H4 (cell line): Measurements from ENCODE around the gene TLE1. TPM values are rescaled to one million over a fixed set of nuclear protein-coding genes. Genes with fewer than 3 reads are reported as not detected.
A peak's percentile ranks its signal among the peaks of the same experiment; 100 is the strongest.
"Not testable (repeated sequence)": the region's sequence is repeated elsewhere in the genome, so short reads cannot be mapped to it uniquely, and the experiment has no call there.

Experiments used
- DNase-seq: peaks from one replicate; pipeline ENCODE4 v3.0.0-alpha.2; 2015; ENCODE audit warnings: low spot score
- total RNA-seq: library from RNA; depleted of rRNA; stranded (reverse); fragments of >200 nt; shearing (Covaris generic); gene quantifications from 2 replicates; pipeline ENCODE4 v1.2.3, GENCODE V29; 2014

Gene TLE1
- total RNA-seq, 1 experiment from 2014 or later: 8.7 TPM

DNA sequence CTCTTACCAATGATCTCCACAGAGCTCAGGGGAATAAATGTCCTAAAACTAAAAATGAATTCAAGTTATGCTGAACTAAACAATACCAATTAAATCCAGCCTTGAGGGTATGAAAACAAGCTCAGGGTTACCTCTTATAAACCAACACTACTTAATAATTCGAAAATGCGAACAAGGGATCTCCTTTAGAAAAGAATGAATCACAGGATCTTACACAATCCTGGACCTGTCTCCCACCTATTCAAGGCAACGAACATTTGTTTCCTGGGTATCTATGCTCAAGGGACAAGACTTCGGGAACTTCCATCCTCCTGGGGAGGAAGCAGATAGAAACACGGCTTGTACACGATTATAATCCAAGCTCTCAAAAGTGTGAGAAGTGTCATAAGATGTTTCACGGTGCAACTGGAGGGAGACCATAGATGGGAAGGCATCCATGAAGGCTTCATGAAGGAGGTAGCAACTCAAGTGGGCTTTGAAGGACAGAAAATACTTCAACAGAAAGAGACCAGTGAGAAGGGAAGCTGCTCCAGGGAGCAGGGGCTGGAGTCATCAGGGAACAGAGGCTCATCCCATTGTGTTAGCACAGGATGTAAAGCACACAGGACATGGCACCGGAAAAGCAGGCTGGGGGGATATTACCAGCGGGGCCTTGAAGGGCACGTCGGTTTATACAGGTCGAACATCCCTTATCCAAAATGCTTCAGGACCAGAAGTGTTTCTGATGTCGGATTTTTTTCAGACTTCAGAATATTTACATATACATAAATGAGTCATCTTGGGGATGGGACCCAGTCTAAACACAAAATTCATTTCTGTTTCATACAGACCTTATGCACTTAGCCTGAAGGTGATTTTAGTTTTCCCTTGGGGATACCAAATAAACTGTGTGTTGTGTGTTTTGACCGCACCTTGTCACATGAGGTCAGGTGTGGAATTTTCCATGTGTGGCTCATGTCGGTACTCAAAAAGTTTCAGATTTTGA is 87.4 kb downstream of the TLE1 start:
- DNase-seq: no peak

DNA sequence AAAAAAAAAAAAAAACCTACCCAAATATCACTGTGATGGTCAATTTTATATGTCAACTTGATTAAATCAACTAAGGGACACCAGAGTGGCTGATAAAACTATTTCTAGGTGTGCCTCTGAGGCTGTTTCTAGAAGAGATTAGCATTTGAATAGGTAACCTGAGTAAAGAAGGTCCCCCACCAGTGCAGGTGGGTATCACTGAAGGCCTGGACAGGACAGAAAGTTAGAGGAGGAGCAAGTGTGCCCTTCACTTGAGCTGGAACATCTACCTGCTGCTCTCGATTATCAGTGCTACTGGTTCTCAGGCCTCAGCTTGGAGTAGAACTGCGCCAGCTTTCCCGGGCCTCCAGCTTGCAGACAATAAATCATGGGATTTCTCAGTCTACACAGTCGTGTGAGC is 88.7 kb downstream of the TLE1 start:
- no peak for DNase-seq

DNA sequence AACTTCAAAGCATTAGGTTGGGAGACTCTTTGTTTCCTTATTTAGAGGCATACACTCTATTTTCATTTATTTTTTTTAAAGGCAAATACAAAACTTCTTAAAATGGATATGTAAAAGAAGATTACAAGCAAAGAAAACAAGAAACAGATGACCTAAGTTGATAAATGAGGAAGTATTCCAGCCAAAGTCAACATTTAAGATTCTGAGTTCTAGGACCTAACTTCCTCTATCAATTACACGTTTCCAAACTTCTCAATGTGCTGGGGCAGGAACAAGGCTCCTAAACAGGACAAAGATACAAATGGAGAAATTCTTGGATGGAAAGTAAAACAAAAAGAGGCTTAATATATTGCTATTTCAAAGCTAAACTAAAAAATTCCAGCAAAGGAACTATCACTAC is 89.5 kb downstream of the TLE1 start:
- DNase-seq: no peak

DNA sequence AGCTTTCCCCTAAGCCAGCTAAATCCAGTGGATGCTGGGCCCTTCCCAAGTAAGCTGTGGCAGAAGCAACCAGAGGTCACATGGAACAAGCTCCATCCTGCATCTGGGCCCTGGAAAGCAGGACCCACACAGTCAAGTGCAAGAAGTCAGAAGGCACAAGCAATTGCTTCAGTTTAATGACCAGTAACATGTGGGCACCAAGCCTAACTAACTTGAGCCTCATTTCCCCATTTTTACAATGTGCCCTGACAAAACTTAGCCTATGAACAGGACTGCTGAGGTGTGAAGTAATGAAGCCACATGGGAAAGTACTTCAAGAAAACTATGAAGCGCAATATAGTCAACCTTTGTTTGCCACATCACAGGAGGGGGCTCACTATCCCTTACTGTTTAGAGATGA is 90.5 kb downstream of the TLE1 start:
- no peak for DNase-seq

DNA sequence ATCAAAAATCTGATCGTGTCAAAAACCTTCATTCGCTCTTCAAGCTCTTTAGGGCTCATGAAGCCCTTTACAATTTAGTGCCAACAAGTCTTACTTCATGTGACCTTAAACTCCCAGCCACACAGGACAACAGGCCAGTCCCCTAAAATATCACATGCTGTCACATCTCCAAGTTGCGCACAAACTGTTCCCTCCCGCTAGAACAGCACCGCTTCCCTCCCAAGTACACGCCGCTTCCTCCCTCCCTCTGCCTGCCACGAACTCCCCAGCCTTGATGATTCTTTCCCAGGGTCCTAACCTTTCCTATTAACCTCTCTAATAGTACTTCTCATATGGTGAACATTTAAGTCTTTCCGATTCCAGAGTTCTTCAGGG is 91.2 kb downstream of the TLE1 start:
- no peak for DNase-seq

DNA sequence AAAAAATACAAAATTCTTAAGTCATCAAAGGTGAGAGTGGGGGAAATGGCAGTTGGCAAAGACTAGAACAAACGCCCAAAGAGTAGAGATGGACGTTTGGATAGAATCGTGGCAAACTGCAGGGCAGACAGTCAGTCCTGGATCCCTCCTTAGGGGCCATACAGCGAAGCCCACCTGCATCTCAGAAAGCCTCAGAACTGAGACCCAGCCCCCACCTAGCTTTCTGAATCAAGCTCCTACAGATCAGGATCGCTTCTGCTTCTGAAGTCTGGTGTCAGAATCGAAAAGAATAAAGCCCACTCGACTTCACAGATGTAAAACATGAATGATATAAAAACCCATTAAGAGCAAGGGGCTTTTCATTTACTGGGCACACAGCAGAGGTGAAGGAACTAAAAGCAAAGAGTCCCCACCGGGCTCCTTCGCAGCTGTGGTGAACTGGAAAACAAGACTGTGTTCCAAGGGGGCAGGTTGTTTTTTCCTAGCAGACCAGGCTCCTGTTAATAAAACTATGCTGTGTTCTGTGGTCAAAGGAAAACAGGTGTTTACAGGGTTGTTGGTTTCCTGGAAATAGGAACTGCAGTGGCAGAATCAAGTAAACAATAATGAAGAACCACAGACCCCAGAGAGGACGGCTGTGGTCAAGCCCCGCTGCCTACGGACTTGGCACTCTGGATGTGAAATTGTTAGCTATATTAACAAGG is 91.8 kb downstream of the TLE1 start:
- no peak for DNase-seq

DNA sequence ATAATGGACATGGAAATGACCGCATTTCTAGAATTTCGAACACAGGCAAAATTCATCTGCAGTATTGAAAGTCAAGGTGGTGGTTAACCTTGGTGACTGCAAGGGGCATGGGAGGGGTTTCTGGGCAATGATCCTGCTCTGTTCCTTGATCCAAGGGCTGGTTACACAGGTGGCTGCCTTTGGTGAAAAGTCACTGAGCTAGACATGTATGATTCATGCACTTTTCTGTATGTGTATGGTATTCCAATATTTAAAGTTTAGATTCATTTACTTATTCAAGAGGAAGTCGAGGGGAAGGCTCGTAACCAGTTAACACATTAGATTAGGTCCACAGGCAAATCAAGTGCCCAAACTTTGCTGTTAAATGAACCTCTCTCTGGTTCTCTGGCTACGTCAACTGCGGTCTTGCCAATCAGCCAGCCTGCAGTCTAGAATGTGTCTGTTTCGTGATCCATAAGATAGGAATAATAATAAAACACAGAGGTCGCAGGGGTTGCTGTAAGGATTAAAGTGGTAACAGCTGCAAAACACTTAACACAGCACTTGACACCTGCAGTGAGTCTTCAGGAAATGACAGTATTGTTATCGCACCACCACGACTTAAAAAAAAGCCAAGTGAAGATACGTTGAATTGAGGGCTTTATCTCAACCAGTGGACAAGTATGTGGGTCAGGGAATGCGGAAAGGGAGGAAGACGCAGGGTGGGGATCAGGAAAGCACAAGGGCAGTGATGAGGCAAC is 92.5 kb downstream of the TLE1 start:
- no peak for DNase-seq

DNA sequence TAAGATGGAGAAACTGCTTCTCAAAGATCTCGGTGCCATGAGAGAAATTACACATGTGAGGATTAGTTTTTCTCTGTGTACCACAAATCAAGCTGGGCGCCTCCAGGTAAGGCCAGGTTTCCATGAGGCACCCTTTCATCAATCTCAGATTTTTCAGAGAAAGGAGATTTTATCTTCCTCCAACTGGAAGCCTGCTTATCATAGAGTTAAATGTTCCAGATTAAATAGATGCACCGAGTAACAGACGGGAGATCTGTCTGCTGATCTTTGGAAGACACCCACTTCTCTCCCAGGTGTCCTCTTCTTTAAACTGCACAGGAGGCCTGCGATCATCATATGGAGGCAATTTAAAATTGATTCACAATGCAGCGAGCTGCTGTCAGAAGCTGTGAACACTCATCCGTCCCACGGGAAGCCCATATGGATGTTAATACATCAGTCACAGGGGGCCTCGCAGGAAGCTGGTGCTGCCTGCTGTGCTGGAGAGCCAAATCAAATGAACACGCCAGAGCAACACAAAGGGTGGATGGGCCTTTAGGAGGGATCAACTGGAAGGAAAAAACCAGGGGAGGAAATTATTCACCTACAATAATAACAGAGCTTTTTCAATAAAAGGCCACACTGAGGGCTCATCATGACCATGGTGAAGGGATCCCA is 93.3 kb downstream of the TLE1 start:
- DNase-seq: no peak

DNA sequence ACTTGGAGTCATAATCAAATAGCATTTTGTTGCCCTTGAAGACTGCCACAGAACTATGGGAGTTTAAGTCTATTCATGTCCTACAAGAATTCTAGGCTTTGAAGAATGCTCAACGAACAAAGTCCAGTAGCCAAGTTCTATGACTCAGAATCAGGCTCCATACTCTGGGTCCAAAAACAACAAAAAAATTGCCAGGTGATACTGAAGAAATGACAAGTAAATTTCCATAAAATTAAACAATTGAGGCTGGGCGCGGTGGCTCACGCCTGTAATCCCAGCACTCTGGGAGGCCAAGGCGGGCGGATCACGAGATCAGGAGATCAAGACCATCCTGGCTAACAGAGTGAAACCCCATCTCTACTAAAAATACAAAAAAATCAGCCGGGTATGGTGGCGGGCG is 94.1 kb downstream of the TLE1 start:
- not testable (repeated sequence) for DNase-seq

DNA sequence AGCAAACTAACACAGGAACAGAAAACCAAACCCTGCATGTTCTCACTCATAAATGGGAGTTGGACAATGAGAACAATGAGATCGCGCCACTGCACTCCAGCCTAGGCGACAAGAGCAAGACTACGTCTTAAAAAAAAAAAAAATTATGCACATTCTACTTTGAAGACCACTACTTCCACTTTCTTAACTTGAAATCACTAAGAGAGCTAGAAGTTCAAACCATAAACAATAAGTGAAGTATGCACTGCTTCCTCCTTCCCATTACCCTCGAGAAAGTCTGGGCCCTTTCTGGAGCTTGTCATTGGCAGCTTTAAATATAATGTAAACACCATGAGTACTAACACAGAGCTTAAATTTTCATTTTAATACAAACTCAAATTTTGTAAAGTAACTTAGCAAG is 94.9 kb downstream of the TLE1 start:
- DNase-seq: no peak

DNA sequence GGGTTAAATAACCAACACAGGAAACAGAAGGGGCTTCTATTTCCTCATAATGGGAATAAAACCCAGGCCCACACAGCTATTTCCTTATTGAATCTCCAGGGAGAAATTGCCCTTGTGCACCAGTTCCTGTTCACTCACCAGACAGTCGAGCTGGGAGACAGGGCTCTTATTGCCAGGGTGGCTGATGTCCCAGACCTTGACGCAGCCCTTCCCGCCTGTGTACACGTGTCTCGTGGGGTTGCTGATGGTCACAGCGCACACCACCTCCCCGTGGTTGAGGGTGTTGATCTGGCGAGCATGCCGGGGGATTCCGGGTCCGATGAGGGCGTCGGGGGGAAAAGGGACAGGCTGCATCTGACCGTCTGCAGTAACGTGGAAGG is 96.5 kb downstream of the TLE1 start:
- no peak for DNase-seq

DNA sequence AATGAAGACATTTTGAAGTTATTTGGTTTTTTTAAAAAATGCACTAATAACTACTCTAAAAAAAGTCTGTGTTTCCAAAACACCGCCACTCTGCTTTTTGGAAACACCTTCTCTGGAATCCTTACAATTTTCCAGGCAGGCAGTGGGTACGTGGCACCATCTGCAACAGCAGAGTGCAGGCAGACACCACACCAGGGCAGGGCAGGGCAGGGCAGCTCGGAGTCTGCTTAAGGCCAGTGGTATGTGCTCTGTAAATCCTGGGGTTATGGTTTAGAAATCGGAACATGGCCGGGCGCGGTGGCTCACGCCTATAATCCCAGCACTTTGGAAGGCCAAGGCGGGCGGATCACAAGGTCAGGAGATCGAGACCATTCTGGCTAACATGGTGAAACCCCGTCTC is 97.6 kb downstream of the TLE1 start:
- no peak for DNase-seq

DNA sequence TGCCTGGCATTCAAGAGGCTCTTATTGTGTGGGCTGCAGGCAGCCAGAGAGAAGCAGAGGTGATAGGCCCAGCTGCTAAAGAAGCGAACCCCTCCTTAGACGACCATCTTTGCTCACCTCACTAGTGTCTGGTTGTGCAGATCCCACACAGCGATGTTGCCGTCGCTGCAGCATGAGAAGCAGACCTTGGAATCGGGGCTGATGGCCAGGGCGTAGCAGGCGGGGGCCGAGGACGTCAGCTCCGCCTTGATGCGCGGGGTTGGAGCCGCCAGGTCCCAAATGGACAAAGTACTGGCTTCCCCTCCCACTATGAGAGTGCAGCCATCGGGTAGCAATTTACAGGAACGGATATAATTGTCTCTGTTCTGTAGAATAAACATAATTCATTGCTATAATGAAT is 98.7 kb downstream of the TLE1 start:
- DNase-seq: no peak

DNA sequence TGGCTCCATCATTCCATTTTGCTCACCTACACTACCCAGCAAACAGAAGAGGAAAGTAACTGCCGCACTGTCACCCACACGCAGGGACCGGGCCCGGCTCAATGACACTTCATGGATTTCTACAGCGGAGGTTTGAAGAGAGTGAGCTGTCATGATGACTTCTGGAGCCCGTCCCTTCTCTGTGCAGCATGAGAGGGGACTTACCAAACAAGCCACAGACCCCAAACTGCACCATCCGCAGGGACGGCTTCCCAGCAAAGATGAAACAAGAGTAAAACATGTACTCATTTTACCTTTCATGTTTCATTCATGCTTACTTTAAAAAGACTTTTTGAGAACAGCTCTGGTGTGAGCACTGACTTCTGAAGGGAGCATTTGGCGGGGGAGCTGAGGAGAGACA is 99.5 kb downstream of the TLE1 start:
- DNase-seq: no peak

DNA sequence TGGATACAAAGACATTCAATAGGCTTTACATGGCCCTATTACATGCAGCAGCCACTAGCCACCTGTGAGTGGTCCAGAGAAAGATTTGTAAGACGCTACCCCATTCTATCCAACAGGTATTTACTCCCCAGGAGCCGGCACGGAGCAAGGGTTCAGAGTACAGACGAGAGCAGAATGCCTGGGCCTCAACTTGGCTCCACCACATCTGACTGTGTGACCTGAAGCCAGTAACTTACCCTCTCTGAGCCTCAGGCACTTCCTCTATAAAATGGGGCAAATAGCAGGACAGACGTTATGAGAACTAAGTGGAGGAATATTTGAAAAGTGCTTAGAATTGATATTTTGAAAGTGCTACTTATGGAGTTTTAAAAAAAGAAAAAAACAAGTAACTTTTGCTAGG is 100.0 kb downstream of the TLE1 start:
- DNase-seq: no peak

DNA sequence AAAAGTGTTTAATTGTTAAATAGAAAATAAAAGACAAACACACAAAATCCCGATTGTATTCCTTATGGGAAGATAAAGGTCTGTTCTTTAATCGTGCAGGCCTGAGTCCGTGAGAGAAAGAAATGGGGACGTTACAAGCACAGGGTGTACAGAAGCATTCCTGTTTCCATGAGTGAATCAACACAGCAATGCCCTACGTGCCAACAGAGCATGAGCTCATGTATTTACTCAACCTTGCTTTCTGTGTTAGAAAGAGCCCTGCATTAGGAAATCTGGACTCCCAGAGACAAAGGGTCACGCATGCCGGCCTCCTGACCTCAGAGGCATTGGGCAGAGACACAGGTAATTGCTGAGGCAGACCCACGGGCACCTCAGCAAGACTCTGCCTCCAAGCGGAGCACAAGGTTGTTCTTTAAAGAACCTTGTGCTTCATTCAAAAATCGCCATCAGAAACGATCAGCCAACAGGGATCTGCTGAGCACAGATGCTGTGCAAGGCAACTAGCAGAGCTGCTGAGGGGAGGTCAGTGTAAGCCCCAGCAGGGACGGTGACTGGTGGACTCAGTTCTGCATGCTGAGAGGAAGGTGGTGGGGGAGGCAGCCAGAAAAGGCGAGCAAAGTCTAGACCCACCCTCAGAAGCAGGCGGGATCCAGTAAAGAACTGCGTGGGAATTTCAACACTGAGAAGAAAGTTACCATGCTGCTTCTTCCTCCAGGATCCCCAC is 101.0 kb downstream of the TLE1 start:
- DNase-seq: no peak

DNA sequence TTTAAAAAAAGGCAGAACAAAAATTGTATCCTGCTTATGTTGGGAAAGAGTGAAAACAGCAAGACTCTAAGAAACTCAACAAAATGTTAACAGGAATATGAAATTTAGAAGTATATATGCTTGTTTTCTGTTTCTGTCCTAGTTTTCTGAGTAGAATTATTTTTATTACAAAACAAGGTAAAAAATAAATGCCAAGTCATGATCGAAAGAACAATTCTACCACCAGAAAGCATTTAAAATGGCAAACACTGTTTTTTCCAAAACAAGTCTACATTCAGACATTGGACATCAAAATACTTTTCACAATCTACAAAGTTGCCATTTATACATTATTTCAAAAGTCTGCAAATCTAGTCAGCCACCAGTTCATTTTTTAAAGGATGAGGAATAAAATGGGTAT is 102.6 kb downstream of the TLE1 start:
- no peak for DNase-seq

DNA sequence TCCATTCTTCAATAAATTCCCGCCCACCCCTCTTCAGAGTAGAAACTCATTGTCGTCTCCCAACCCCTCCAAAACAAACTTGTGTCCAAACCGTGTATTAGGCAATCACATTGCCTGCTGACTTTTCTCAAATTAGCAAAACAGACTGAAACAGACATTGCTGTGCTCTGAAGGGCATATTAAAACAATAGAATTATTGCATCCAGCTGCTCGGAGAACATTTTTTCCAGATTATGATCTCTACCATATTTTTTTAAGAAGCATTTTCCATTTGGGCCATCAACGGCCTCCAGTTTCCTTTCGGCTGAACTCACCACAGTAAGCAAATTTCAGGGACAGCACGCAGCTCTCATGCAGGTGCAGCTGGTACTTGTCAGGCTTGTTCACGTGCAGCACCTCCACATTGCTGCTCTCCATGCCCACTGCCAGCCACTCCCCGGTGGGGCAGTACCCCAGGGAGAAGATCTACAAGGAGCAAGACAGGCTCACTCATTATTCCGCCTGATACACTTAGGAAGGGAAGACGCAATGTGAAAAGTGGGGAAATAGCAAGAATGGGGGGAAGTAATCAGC is 104.1 kb downstream of the TLE1 start:
- DNase-seq: no peak

DNA sequence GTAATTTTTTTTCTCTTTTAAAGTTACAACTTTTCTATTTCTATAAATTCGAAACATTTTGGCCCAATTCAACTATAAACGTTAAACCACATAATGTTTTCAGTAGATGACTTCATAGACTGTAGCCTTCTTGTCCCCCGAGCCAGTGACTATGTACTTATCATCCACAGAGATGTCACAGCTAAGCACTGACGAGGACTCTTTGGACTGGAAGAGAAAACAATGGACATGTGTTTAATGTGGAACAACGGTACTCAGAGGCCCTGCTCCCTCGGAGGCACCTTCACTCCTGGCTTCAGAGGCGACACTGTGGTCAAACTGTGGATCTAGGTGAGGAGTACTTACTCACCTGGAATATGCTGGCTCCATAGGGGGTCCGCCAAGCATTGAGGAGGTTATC is 105.2 kb downstream of the TLE1 start:
- DNase-seq: no peak

DNA sequence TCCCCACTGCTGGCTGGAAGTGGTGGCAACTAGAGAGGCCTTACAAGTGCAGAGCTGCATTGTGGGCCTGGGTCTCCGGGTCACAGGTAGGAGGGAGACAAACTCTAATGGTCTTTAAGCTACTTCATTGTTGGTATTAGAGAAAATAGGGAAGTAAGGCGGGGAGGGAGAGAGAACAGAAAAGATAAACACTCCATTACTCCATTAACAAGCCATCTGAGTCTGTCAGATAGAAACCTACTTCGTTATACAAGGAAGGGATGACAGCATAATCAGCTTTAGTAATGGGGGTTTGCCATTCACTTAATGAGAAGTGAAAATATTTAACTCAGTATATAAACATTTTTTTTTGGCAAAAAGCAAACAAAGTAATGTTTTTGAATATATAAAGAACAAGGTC is 107.4 kb downstream of the TLE1 start:
- no peak for DNase-seq

DNA sequence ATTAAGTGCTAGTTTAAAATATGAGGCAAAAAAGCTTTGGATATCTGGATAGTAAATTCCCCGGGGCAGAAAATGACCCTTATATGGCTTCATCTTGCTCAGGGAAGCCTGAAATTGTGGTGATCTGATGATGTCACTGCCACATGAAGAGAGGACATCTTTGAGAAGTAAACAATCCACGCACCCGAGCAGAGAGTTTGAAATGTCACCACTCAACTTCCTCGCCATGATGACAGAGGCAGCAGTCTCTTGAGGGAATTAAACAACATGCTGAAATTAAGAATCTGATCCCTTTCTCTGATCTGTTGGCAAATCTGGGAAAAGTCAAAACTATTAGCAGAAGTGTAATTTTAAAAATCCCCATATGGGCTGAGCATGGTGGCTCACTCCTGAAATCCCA is 110.0 kb downstream of the TLE1 start:
- DNase-seq: peak; percentile 48
